Coronary artery (tissue), 2 donors: ENCODE measurements around the gene RAB14.

Experiments
- DNase-seq: peaks from one replicate; pipeline ENCODE4 v3.0.0-alpha.2; 2017; ENCODE audit warnings: low spot score
- H3K27ac ChIP-seq, 2 donors: fragments of 200-600 bp; sonication (generic); one replicate each; pipeline ENCODE4 v1.5.1; 2016 to 2019
- H3K4me3 ChIP-seq: fragments of 200-600 bp; sonication (generic); 2 replicates; pipeline ENCODE4 v1.5.1; 2016; ENCODE audit warnings: mild to moderate bottlenecking, moderate library complexity
- CTCF ChIP-seq: fragments of 200-600 bp; sonication (generic); IDR thresholded peaks from one replicate; pipeline ENCODE4 v1.5.1; 2019; ENCODE audit warnings: antibody characterized with exemption

RAB14 gene

GRCh38 chr9:121219530-121219929 lies 17.9 kb upstream of the RAB14 start:
- no peak overlapping the region for H3K27ac ChIP-seq
- H3K4me3 ChIP-seq = no peak overlapping the region
- TF ChIP-seq CTCF = no peak
- no peak for DNase-seq

GRCh38 chr9:121218357-121219027 lies 16.8 kb upstream of the RAB14 start:
- TF ChIP-seq CTCF = no peak

GRCh38 chr9:121217609-121218292 lies 16.1 kb upstream of the RAB14 start:
- Histone ChIP-seq H3K4me3 (no peak overlapping the region), H3K27ac (no peak overlapping the region)
- no peak for TF ChIP-seq CTCF
- no peak for DNase-seq

More at GRCh38 chr9:121218357-121219027, 16.8 kb upstream of the RAB14 start:
- DNase-seq = no peak
- H3K27ac ChIP-seq = no peak overlapping the region
- no peak overlapping the region for H3K4me3 ChIP-seq

- H3K4me3 ChIP-seq = no peak overlapping the region
- no peak for TF ChIP-seq CTCF
- no peak for DNase-seq
- no peak overlapping the region for H3K27ac ChIP-seq
Observed at GRCh38 chr9:121216271-121216805, 14.7 kb upstream of the RAB14 start.

GRCh38 chr9:121214005-121214404 lies 12.3 kb upstream of the RAB14 start:
- Histone ChIP-seq H3K4me3 (no peak overlapping the region), H3K27ac (no peak overlapping the region)
- no peak for DNase-seq
- TF ChIP-seq CTCF = no peak

- Histone ChIP-seq H3K27ac (peak overlapping the region in 1 of 2 donors; percentile 65), H3K4me3 (no peak overlapping the region)
- peak; percentile 91 for DNase-seq
- peak; percentile 92 for TF ChIP-seq CTCF
Observed at GRCh38 chr9:121213136-121213806, 11.6 kb upstream of the RAB14 start.
